K562 (cell line): Measurements from ENCODE around the gene RHOF. TPM values are rescaled to one million over a fixed set of nuclear protein-coding genes. Genes with fewer than 3 reads are reported as not detected.

Source experiments
- ATAC-seq: fragments of 200-7000 bp; cut with Tn5 transposase; 3 replicates; pipeline ENCODE4 v1.9.1; 2020; ENCODE audit warnings: moderate library complexity
- BruUV-seq: library from RNA; stranded (reverse); fragments of 400-500 nt; replicated peaks from 2 replicates; lab custom pipeline; 2021; lab: Mats Ljungman, UMichigan
- CTCF ChIA-PET: fragments of 300-600 bp; formaldehyde crosslinking; extraction: SDS; loops from one replicate; lab custom pipeline; 2021; ENCODE audit warnings: low intra/inter-chr PET ratio; lab: Yijun Ruan, JAX
- POLR2A ChIA-PET: fragments of 300-600, 350-650 bp; sonication (Branson Sonifier 250); formaldehyde crosslinking; extraction: SDS; loops from one replicate; lab custom pipeline; 2021; ENCODE audit warnings: antibody characterized with exemption, inconsistent platforms; lab: Yijun Ruan, JAX
- DNase-seq, 4 experiments: peaks; one replicate each; pipeline versions ENCODE4 v3.0.0 to v3.0.0-alpha.2; 2011 to 2018; ENCODE audit warnings: low spot score in 3 of 4, mixed read lengths in 3 of 4; ENCODE audit errors: extremely low read depth in 1 of 4
- FAIRE-seq: peaks from 2 replicates; lab custom pipeline; 2011; peaks lifted over from hg19 to GRCh38; lab: Jason Lieb, UNC
- H2AFZ ChIP-seq: 2 replicates; pipeline ENCODE4 v1.6.0; 2011; ENCODE audit warnings: low read depth, low read length, control low read depth, inconsistent platforms
- H3K27ac ChIP-seq: fragments of 200-600 bp; 3 replicates; pipeline ENCODE4 v1.8.0; 2011; ENCODE audit warnings: low read depth, mild to moderate bottlenecking, control low read depth, inconsistent platforms, low read length, moderate library complexity, mixed read lengths; ENCODE audit errors: extremely low read depth
- H3K27me3 ChIP-seq, 2 experiments: fragments of 300-600 bp in 1 of 2; 2 replicates in 1 of 2; 3 replicates in 1 of 2; pipeline versions ENCODE4 v1.6.0 to v1.8.0; 2011; ENCODE audit warnings: inconsistent platforms in 2 of 2, low read length in 2 of 2, mild to moderate bottlenecking in 1 of 2, mixed read lengths in 1 of 2, moderate library complexity in 1 of 2; ENCODE audit not compliant: control insufficient read depth in 2 of 2, insufficient read depth in 2 of 2
- H3K36me3 ChIP-seq: fragments of 300-600 bp; 3 replicates; pipeline ENCODE4 v1.8.0; 2011; ENCODE audit warnings: mild to moderate bottlenecking, low read length, inconsistent platforms; ENCODE audit not compliant: control insufficient read depth, insufficient read depth
- H3K4me1 ChIP-seq, 2 experiments: fragments of 200-600 bp in 1 of 2; replicated peaks in 1 of 2; 2 replicates in 1 of 2; 3 replicates in 1 of 2; pipeline versions ENCODE4 v1.5.1 to v1.8.0; 2011; ENCODE audit warnings: inconsistent platforms in 2 of 2, low read length in 2 of 2, mild to moderate bottlenecking in 1 of 2, mixed read lengths in 1 of 2, moderate library complexity in 1 of 2; ENCODE audit not compliant: control insufficient read depth in 2 of 2, insufficient read depth in 2 of 2
- H3K4me2 ChIP-seq: 2 replicates; pipeline ENCODE4 v1.6.1; 2011; ENCODE audit warnings: low read length, control low read depth, inconsistent platforms, mixed read lengths; ENCODE audit not compliant: insufficient read depth
- H3K4me3 ChIP-seq: fragments of 200-600 bp; sonication (generic), shearing (Covaris generic); 2 replicates; pipeline ENCODE4 v1.5.1; 2016; ENCODE audit warnings: control low read depth, inconsistent platforms
- H3K79me2 ChIP-seq: fragments of 200-600 bp; 3 replicates; pipeline ENCODE4 v1.8.0; 2011; ENCODE audit warnings: low read length, inconsistent platforms; ENCODE audit not compliant: control insufficient read depth, insufficient read depth
- H3K9ac ChIP-seq, 2 experiments: 2 replicates each; pipeline versions ENCODE4 v1.6.0 to v1.6.1; 2011; ENCODE audit warnings: low read depth in 2 of 2, low read length in 2 of 2, control low read depth in 1 of 2, inconsistent platforms in 1 of 2, mild to moderate bottlenecking in 1 of 2, mixed read lengths in 1 of 2; ENCODE audit not compliant: insufficient read depth in 1 of 2
- H3K9me1 ChIP-seq: one replicate; pipeline ENCODE4 v1.6.0; 2011; ENCODE audit warnings: inconsistent platforms, mild to moderate bottlenecking, low read length, moderate library complexity; ENCODE audit not compliant: control insufficient read depth, insufficient read depth
- H3K9me3 ChIP-seq: replicated peaks from 2 replicates; pipeline ENCODE4 v1.5.1; 2011; ENCODE audit warnings: low read depth, low read length, inconsistent platforms; ENCODE audit not compliant: control insufficient read depth, insufficient read depth
- H4K20me1 ChIP-seq: replicated peaks from 2 replicates; pipeline ENCODE4 v1.6.1; 2011; ENCODE audit warnings: low read length, inconsistent platforms, mixed read lengths; ENCODE audit not compliant: control insufficient read depth, insufficient read depth
- BACH1 ChIP-seq: fragments of 200-800 bp; sonication (Bioruptor generic); IDR thresholded peaks from 2 replicates; pipeline ENCODE4 v1.6.1; 2016; ENCODE audit warnings: missing genetic modification characterization, missing compliant biosample characterization
- NCOA1 ChIP-seq: fragments of 450-650 bp; IDR thresholded peaks from 2 replicates; pipeline ENCODE4 v1.6.1; 2016; ENCODE audit warnings: low read depth
- PHF8 ChIP-seq: fragments of 200-600 bp; sonication (generic); IDR thresholded peaks from 2 replicates; pipeline ENCODE4 v1.6.1; 2012; ENCODE audit warnings: mixed run types, mild to moderate bottlenecking, inconsistent platforms, low read length, moderate library complexity, borderline replicate concordance
- RBM17 ChIP-seq: fragments of 200-400 bp; formaldehyde crosslinking; IDR thresholded peaks from 2 replicates; pipeline ENCODE4 v1.6.1; 2017; ENCODE audit warnings: low read depth, mild to moderate bottlenecking, low read length, borderline replicate concordance
- TGIF2 ChIP-seq: sonication (generic); formaldehyde crosslinking; IDR thresholded peaks from 2 replicates; pipeline ENCODE4 v1.8.1; 2022; ENCODE audit warnings: mild to moderate bottlenecking, missing genetic modification reagents, moderate library complexity
- U2AF2 ChIP-seq: fragments of 200-400 bp; formaldehyde crosslinking; optimal IDR thresholded peaks from 2 replicates; pipeline ENCODE3; 2017; ENCODE audit warnings: low read depth, mild to moderate bottlenecking, low read length
- ZC3H11A ChIP-seq: IDR thresholded peaks from 2 replicates; pipeline ENCODE4 v1.6.1; 2012; ENCODE audit warnings: low read depth, low read length, improper control_type of control experiment
- WGBS: fragments of 100-300 bp; shearing (Covaris generic); methylation state at CpG from one replicate; pipeline ENCODE4 v1.1.6; 2016; ENCODE audit warnings: low coverage, mixed read lengths; ENCODE audit not compliant: insufficient coverage; ENCODE audit errors: missing lambda C conversion rate; 5-methylcytosine and 5-hydroxymethylcytosine counted together
- in situ Hi-C: fragments of 300-500 bp; cut with MboI; formaldehyde crosslinking; loops from 4 replicates; pipeline ENCODE4 v1.15.0; 2018; ENCODE audit warnings: inconsistent platforms, mixed read lengths
- intact Hi-C: fragments of 100-400 bp; cut with micrococcal nuclease; formaldehyde crosslinking; loops from 2 replicates; pipeline ENCODE4 v1.14.2; 2022
- polyA plus RNA-seq, 8 experiments: library from polyadenylated mRNA; depleted of rRNA in 4 of 8; stranded (reverse) in 5 of 8; unstranded in 3 of 8; fragments of >200 nt; fragmentation: Nextera tagmentation in 2 of 8; fragmentation: Illumina TruSeq in 1 of 8; extraction: Ambion mirVana in 2 of 8; extraction: Trizol in 1 of 8; gene quantifications; 2 replicates each; pipeline versions ENCODE4 v1.2.1 to v1.2.3, GENCODE V29; 2011 to 2014; ENCODE audit warnings: inconsistent platforms in 1 of 8, missing spikeins in 1 of 8
- total RNA-seq, 7 experiments: library from RNA; depleted of rRNA in 6 of 7; stranded (reverse); fragments of >200 nt in 6 of 7; fragmentation: Illumina TruSeq in 2 of 7; extraction: Trizol in 2 of 7; gene quantifications; 2 replicates each; pipeline versions ENCODE4 v1.2.1 to v1.2.3, GENCODE V29; 2011 to 2021; ENCODE audit warnings: low replicate concordance in 1 of 7
- TF ChIP-seq, protein P1 (sequence below): fragments of 450-650 bp; IDR thresholded peaks from 2 replicates; pipeline ENCODE4 v1.6.1; 2016
- TF ChIP-seq, protein P2 (sequence below): fragments of 450-650 bp; IDR thresholded peaks from 2 replicates; pipeline ENCODE4 v1.6.1; 2016; ENCODE audit warnings: antibody characterized with exemption

RHOF gene
- total and polyA plus RNA-seq, 9 of the 15 experiments (the other 6 are each of a cell fraction or from before 2014, with no cell fraction given): 0.13 to 10.1 (median 4.0) TPM

GRCh38 chr12:121830588-121831265, 37.2 kb upstream of the RHOF start:
- FAIRE-seq: no peak
- ChIA-PET CTCF (no interaction called here), POLR2A (interaction anchor here (0.6 kb wide), 1 partner anchor 24 kb away, joined by 4 read pairs; no protein-coding TSS in a partner anchor)
- Histone ChIP-seq H3K4me2 (no peak overlapping the region), H3K4me3 (no peak overlapping the region), H4K20me1 (no peaks in the 10 kb centered on the region), H3K27me3 (no peaks in the 10 kb centered on the region), H3K4me1 (peaks cover 0 to 21% of the 10 kb centered on the region in 2 experiments; a peak in 2 of 5 replicates), H3K36me3 (peaks cover 61% of the 10 kb centered on the region; the same call in 2 of the 3 replicates), H2AFZ (no peak overlapping the region), H3K9me1 (no peaks in the 10 kb centered on the region), H3K79me2 (no peaks in the 10 kb centered on the region), H3K9ac (peak overlapping the region in 1 of 2 experiments; percentile 73; a peak in 1 of 4 replicates), H3K9me3 (no peaks in the 10 kb centered on the region), H3K27ac (no peak overlapping the region)
- in situ Hi-C loops (loop anchor here (25.0 kb wide), 1 partner anchor 1557 kb away; the partner anchor contains the start of gene KMT5A), intact Hi-C loops (no loop called here)
- no peak for ATAC-seq
- no peak for DNase-seq
- TF ChIP-seq ZC3H11A (no peak), PHF8 (no peak), BACH1 (tag) (no peak), TGIF2 (CRISPR knock-in tag) (no peak), U2AF2 (no peak), NCOA1 (no peak), RBM17 (no peak)
- TF ChIP-seq, protein P1, sequence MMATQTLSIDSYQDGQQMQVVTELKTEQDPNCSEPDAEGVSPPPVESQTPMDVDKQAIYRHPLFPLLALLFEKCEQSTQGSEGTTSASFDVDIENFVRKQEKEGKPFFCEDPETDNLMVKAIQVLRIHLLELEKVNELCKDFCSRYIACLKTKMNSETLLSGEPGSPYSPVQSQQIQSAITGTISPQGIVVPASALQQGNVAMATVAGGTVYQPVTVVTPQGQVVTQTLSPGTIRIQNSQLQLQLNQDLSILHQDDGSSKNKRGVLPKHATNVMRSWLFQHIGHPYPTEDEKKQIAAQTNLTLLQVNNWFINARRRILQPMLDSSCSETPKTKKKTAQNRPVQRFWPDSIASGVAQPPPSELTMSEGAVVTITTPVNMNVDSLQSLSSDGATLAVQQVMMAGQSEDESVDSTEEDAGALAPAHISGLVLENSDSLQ: no peak
- TF ChIP-seq, protein P2, sequence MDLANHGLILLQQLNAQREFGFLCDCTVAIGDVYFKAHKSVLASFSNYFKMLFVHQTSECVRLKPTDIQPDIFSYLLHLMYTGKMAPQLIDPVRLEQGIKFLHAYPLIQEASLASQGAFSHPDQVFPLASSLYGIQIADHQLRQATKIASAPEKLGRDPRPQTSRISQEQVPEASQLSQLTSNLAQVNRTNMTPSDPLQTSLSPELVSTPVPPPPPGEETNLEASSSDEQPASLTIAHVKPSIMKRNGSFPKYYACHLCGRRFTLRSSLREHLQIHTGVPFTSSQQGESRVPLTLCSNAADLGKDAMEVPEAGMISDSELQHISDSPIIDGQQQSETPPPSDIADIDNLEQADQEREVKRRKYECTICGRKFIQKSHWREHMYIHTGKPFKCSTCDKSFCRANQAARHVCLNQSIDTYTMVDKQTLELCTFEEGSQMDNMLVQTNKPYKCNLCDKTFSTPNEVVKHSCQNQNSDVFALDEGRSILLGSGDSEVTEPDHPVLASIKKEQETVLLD: no peak
- 93% methylated on average over 17 of the region's 29 CpGs for WGBS
- TSS peak; percentile 49 for BruUV-seq
